KBM-7 (cell line): ENCODE results near the gene ZC3H12D.

Experiments used
- DNase-seq: peaks from one replicate; pipeline ENCODE4 v3.0.0-alpha.2; 2015
- in situ Hi-C: fragments of 300-500 bp; cut with MboI; formaldehyde crosslinking; loops from 2 replicates; pipeline ENCODE4 v1.14.3; 2020; ENCODE audit warnings: low sequenced_read_pairs, low pct_unique_long_range_greater_than_20kb, mixed read lengths

The ZC3H12D gene

DNA sequence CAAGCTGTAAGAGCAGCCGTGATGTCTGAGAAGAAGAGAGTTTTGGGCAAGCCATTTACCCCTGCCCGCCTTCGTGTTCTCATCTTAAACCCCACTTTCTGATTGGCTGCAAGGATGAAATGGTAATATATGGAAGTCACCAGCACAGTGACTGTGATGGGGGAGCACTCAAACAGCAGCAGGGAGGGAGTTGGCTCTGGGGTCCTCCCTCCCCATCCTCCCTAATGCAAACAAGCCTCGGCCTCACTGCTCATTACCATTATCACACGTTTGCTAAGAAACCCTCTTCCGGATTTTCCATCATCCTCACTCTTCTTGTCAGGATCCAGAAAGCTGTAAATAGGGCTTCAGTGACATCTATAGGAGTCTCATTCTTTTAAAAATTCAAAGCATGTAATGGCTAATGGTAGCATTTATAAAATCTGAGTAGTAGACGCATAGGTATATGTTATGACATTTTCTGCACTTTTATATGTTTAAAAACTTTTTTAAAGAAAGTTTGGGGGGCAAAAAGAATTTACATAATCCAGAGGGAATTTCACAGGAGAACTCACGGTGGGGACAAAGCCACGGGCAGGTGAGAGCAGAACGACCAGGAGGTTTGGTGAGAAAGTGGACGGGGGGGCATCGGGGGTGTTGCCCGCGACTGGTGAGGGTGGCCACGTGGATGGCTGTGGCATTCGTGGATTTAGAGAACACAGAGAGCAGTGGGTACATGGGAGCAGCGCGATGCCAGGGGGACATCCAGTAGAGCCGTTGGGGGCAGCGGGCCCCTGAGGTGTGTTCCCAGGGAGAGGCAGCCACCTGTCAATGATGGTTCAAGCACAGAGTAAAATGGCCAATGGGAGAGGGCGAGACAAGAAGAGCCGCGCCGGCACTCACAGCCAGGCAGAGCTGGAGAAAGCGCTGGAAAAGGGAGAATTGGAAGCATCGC is 55.1 kb downstream of the ZC3H12D start:
- no peak for DNase-seq
- in situ Hi-C loops = loop anchor here (25.0 kb wide), 2 partner anchors 342 to 867 kb away; no protein-coding TSS in a partner anchor

DNA sequence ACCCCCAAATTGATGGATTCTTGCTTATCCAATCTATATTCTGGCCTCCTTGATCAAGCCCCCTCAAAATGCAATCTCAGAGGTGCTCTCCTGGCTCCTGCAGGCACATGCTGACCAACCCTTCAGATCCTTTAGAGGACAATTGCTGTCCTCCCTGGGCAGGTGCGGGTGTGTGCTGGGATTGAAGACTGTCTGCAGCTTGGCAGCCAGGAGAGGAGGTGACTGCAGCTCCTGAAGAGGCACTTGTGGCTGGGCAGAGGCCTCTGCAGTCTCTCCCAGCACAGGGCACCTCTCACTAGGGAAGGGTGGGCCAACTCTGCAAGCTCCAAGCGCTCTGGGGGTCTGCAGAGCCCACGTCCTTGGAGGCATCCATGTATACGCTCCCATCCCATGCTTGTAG is 56.2 kb downstream of the ZC3H12D start:
- no peak for DNase-seq
- in situ Hi-C loops = loop anchor here (25.0 kb wide), 2 partner anchors 341 to 866 kb away; no protein-coding TSS in a partner anchor

DNA sequence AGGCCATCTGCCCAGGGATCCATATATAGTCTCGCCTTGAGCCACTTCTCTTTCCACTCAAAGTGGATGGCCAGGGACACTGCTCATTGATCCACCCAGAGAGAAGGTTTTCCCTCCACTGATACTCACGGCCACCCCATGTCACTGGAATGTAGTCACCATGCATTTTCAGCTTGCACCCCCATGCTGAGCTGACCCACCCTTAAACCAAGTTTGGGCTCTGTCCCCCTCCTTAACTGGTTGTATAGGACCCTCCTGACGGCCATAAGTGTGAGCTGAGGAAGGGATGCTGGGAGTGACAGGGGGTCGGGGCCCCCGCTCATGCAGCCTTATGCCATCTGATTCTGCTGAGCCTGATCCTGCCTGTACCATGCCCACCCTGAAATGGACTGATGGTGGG is 59.1 kb downstream of the ZC3H12D start:
- no peak for DNase-seq
- in situ Hi-C loops = loop anchor here (25.0 kb wide), 2 partner anchors 338 to 863 kb away; no protein-coding TSS in a partner anchor

DNA sequence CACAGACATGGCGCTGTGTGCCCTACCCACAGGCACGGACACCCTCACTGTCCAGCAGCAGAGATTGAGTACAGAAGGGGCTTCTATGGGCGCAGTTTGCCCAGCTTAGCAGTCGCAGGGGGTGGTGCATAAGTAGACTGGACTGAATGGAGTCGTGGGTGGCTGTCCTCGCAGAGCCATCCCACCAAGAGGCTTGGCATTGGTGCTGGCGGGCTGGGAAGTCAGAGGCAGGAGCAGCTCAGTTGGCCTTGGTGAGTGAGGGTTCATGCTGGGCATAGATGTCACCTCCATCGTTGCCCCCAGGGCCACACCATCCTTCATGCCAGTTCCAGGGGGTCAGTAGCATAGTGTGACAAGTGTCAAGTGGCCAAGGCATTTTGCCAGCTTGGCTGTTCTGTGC is 59.6 kb downstream of the ZC3H12D start:
- in situ Hi-C loops = loop anchor here (25.0 kb wide), 2 partner anchors 338 to 863 kb away; no protein-coding TSS in a partner anchor
- no peak for DNase-seq

DNA sequence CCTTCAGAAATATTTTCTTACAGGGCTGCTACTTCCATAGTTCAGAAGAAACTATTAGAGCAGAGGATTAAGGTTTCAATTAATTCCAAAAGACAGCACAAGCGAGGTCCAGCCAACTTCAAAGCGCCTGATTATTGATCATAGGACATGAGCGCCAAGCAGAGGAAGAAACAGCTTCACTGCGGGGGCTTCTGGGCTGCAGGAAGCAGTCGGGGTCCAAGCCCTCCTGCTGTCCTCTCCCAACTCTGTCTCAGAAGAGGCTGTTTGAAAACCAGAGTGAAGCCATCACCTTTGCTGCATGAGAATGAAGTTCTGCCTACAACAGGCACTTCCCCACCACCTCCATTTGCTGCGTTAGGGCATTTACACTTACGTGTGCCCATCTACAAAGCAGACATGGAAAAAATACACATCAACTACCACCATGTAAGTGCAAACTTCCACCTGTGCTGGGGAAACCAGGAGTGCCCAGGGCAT is 60.8 kb downstream of the ZC3H12D start:
- in situ Hi-C loops = no loop called here
- DNase-seq = no peak

DNA sequence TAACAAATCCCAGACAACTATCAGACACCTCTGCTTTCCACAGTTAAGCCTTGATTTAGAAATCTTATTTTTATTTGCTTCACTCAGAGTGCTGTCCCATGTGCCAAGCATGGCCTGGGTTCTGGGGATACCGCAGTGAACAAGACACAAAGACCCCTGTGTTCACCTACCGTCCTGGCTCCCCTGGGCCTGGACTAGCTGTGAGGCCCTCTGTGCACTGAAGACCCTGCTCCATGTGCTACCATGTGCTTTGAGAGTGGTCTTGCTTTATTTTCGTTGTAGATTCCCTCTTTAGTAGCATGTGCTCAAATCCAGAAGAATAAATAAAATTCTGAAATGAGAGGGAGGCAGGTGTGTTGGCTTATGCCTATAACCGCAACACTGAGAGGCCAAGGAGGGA is 62.2 kb downstream of the ZC3H12D start:
- in situ Hi-C loops = no loop called here
- DNase-seq = no peak

DNA sequence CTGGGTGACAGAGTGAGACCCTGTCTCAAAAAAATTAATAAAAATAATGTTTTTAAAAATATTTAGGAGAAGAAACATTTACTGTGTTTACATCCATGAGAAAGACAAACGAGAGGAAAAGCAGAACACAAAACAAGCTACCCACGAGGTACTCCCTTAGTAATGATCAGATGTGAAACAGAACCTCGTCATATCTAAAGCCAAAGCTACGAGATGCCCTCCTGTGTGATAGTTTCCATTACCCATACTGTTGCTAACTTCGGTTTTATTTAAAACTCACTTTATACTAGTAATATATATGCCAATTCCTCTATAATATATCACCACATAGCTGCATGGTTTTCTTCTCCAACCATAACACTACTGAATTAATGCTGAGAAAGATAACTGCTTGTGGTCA is 63.7 kb downstream of the ZC3H12D start:
- no peak for DNase-seq
- in situ Hi-C loops = no loop called here

DNA sequence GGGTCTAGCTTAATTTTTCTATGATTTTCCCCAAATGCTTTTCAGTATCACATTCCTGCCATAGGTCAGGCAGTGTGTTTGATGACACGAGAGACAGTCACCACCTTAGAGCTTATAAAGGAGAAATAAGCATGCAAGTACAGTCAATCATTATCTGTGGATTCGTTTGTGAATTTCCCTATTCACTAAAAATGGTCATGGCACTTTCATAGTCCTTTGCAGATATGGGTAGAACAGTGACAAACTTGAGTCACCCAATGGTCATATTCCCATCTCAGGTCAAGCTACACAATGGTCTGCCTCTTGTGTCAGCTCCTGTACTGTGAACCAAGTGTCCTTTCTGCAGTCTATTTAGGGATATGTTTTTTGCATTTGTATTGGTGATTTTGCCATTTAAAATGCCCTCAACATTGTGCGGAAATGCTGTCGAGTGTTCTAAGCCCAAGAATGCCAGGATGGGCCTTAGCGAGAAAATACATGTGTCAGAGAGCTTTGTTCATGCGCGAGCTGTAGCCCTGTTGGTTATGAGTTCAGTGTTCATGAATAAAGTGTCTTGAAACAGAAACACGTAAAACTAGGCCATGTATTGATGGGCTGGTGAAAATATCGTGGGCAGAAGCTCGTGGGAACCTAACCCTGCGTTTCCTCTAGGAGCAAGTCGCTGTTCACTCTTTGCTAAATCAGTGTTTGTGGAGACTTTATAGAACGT is 65.0 kb downstream of the ZC3H12D start:
- in situ Hi-C loops = no loop called here
- DNase-seq = no peak

DNA sequence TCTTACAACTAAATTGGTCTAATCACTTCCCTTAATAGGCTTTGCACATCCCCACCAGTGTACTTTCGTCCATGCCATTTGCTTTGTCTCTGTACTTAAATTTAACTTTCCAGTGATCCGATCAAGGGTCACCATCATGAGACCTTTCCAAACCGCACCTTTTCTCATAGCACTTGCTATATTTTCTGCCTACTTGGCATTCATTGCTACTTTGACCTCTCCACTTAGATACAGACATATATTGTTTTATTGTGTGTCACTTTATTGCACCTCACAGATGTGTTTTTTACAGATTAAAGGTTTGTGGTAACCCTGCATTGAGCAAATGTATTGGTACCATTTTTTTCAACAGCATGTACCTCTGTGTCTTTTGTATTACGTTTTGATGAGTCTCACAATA is 70.0 kb downstream of the ZC3H12D start:
- in situ Hi-C loops = no loop called here
- DNase-seq = no peak

DNA sequence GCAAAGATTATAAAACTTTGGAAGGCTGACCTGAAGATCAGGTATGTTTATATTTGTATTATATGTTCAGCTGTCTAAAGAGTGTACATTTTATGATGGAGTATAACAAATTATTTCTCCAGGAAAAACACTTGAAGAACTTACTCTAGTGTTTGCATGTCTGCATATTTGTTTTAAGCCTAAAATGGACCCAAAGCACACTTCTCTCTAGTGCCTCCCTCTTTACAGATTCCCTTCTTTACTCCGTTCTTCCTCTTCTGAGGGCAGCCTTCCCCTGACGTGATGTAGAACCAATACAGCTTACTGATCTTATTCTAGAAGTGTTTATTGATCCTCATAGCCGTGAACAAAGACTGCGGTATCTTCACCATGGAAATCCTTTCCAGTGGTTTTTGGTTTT is 70.8 kb downstream of the ZC3H12D start:
- in situ Hi-C loops = no loop called here
- DNase-seq = no peak

DNA sequence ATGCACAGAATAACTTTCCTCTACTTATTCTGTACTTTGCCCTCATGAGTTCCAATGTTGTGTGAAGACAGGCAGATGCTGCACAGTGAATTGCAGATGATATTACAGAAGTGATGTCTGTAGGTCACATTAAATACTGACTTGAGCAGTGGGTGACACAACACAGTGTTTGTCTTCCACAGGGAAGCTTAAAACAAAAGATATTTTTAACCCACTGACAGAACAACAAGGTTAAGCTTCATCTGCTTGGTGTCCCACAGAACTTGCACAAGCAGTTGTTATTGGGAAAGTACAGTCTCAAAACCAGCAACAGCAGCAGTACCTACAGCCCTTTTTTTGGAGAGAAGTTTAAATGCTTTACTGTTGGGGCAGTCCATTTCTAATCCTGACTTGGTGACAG is 74.3 kb downstream of the ZC3H12D start:
- in situ Hi-C loops = no loop called here
- no peak for DNase-seq

DNA sequence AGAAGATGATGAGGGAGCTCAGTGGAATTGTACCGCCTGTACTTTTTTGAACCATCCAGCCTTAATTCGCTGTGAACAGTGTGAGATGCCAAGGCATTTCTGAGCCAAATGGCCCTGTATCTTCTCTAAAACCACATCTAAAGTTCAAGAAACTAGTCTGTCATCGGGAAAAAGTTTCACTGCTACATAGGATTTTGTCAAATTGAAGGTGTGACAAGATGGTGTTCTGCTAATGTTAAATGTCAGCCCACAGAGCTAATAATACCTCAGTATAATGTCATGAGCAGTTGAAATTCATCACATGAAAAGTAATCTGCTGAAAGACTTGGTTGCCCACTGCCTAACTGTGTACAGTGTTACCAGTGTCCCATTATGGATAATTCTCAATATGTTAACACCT is 75.2 kb downstream of the ZC3H12D start:
- DNase-seq = no peak
- in situ Hi-C loops = no loop called here

DNA sequence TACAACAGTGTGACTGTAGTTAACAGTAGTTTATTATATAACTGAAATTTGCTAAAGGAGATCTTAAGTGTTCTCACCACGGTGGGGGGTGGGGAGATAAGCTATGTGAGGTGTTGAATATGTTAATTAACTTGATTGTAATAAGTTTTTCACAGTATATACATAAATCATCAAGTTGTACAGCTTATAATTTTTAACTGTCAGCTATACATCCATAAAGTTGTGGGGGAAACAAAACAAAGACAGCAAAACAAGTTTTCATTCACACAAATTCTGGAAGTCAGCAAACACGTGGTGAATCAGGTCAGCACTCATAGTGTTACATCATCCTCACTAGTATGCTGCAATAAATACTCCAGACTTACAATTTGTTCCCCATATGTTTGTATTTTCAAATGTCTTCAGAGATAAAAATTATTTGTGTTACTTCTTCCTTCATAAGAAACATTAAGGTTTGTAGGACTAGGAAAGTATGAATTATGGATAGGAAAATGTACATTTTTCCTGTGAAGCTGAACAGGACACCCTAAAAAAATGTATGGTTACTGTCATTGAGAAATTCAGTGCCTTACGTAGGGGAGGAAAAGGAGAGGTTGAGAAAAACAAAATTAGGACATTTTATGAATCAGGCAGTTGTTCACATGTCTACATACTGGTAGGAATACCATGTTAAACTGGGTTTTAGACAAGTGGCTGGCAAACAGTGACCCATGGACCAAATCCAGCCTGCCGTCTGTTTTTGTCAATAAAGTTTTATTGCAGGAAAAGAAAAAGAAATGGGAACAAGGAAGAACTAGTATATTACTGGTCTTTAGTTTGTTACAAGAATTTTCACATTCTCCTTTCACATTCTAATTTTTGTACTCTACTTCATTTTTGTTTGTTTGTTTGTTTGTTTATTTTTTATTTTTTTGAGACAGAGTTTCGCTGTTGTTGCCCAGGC is 78.7 kb downstream of the ZC3H12D start:
- in situ Hi-C loops = no loop called here
- no peak for DNase-seq

DNA sequence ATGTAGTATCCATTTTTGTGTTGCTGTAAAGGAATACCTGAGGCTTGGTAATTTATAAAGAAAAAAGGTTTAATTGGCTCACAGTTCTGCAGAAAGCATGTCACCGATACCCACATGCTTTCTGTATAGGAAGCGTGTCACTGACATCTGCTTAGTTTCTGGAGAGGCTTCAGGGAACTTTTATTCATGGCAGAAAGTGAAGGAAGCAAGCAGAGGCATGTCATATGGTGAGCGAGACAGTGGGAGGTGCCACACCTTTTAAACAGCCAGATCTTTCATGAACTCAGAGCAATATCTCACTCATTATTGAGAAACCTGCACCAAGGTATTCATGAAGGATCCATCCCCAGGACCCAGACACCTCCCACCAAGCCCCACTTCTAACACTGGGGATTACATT is 81.3 kb downstream of the ZC3H12D start:
- no peak for DNase-seq
- in situ Hi-C loops = no loop called here

DNA sequence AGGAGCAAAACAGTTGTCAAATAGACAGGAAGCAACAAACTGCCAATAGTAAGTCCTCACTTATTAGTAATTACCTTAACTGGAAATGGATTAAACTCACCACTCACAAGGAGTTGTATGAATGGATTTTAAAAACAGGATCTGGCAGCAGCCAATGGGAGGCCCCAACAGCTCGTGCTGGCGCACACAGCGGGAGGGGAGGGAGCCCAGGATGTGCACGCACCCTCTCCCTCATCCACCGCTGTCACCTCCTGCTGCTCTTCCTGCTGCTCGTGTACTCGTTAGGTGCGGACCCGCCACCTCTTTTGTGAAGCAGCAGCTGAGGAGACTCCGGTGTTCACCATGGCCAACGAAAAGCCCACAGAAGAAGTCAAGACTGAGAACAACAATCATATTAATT is 84.8 kb downstream of the ZC3H12D start, which contains the start of gene SUMO4:
Gene SUMO4 (plus strand): TSS at position 213 of the 400 bp plus-strand sequence. CDS start 130 bp downstream, at position 343.
- no peak for DNase-seq
- in situ Hi-C loops = no loop called here

DNA sequence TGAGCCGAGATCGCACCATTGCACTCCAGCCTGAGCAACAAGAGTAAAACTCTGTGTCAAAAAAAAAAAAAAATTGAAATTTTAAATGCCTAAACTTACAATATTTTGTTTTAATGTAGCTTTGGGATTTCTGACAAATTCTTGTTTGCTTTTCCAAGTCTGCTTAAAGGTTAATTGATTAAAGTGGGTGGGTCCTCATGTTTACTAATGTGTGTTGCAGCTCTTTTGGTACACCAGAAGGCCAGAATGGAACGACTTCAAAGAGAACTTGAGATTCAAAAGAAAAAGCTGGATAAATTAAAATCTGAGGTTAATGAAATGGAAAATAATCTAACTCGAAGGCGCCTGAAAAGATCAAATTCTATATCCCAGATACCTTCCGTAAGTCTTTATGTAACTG is 87.4 kb downstream of the ZC3H12D start:
- no peak for DNase-seq
- in situ Hi-C loops = no loop called here
